SIG-M5 treated with dmso at 0.1 percent for 504 hours (cell line): Measurements from ENCODE around the gene CATSPER1.
"Not testable (repeated sequence)": the region's sequence is repeated elsewhere in the genome, so short reads cannot be mapped to it uniquely, and the experiment has no call there.

Experiments used
- DNase-seq: peaks from one replicate; lab custom pipeline; 2025; ENCODE audit not compliant: unreplicated experiment; lab: John Stamatoyannopoulos, UW

Gene CATSPER1

GRCh38 chr11:66020618-66021357 lies 5.5 kb downstream of the CATSPER1 start:
- DNase-seq, result peak; percentile 30

GRCh38 chr11:66020212-66020611 lies 6.1 kb downstream of the CATSPER1 start:
- DNase-seq, result no peak

- no peak for DNase-seq
These were observed 9.0 kb downstream of the CATSPER1 start for GRCh38 chr11:66017321-66017720.

GRCh38 chr11:66016793-66017177 lies 9.5 kb downstream of the CATSPER1 start:
- no peak for DNase-seq

- DNase-seq, result no peak
These were observed 10.1 kb downstream of the CATSPER1 start for GRCh38 chr11:66015936-66016792.

- no peak for DNase-seq
These were observed 10.8 kb downstream of the CATSPER1 start for GRCh38 chr11:66015454-66015881.

- no peak for DNase-seq
These were observed 11.3 kb downstream of the CATSPER1 start for GRCh38 chr11:66014804-66015453.

GRCh38 chr11:66013762-66014100 lies 12.5 kb downstream of the CATSPER1 start:
- no peak for DNase-seq

GRCh38 chr11:66012946-66013761 lies 13.1 kb downstream of the CATSPER1 start:
- DNase-seq, result peak; percentile 44

- no peak for DNase-seq
These were observed 13.8 kb downstream of the CATSPER1 start for GRCh38 chr11:66012371-66012945.

- DNase-seq, result no peak
These were observed 14.4 kb downstream of the CATSPER1 start, which contains the start of gene CST6 for GRCh38 chr11:66011785-66012303. TSS of gene CST6 (plus strand) at chr11:66012008. CDS start at chr11:66012045, 37 bp downstream.

GRCh38 chr11:66011239-66011784 lies 15.0 kb downstream of the CATSPER1 start:
- peak; percentile 46 for DNase-seq

GRCh38 chr11:66010036-66010435 lies 16.2 kb downstream of the CATSPER1 start:
- not testable (repeated sequence) for DNase-seq

GRCh38 chr11:66008468-66009101 lies 17.7 kb downstream of the CATSPER1 start:
- DNase-seq, result no peak

GRCh38 chr11:66008095-66008467 lies 18.2 kb downstream of the CATSPER1 start:
- no peak for DNase-seq

GRCh38 chr11:66007201-66007634 lies 19.1 kb downstream of the CATSPER1 start:
- DNase-seq, result no peak

GRCh38 chr11:66006891-66007176 lies 19.4 kb downstream of the CATSPER1 start:
- no peak for DNase-seq

- DNase-seq, result no peak
These were observed 20.0 kb downstream of the CATSPER1 start for GRCh38 chr11:66006134-66006890.

GRCh38 chr11:66004186-66004585 lies 22.1 kb downstream of the CATSPER1 start:
- DNase-seq, result no peak
